ENCODE results near the gene DPP6.

GRCh38 chr7:154343778-154344412, 291.7 kb downstream of the DPP6 start:
- TF ChIP-seq CTCF (IDR thresholded peaks at IDR 0.05), result no peak
- TF ChIP-seq EP300 (IDR thresholded peaks at IDR 0.05; ENCODE audit: low read depth), result no peak
- TF ChIP-seq POLR2AphosphoS5 (IDR thresholded peaks at IDR 0.05), result no peak
- no peak for TF ChIP-seq POLR2A (IDR thresholded peaks at IDR 0.05)

Measured in transverse colon (tissue), 4 donors.